OCI-LY7 (cell line): ENCODE results near the gene TMEM89.
A peak's percentile ranks its signal among the peaks of the same experiment; 100 is the strongest.

Experiments used
- EZH2phosphoT487 ChIP-seq: fragments of 200-600 bp; sonication (generic); IDR thresholded peaks from 2 replicates; pipeline ENCODE4 v1.6.1; 2018; ENCODE audit warnings: low read depth, borderline replicate concordance, mild to moderate bottlenecking, mixed run types, antibody characterized with exemption, low read length, moderate library complexity, mixed read lengths
- TF ChIP-seq, protein P1 (sequence below): fragments of 200-600 bp; sonication (generic); conservative IDR thresholded peaks from 2 replicates; pipeline ENCODE4 v1.5.1; 2014; ENCODE audit warnings: mild to moderate bottlenecking, antibody characterized with exemption, low read length, moderate library complexity, mixed read lengths

DNA sequence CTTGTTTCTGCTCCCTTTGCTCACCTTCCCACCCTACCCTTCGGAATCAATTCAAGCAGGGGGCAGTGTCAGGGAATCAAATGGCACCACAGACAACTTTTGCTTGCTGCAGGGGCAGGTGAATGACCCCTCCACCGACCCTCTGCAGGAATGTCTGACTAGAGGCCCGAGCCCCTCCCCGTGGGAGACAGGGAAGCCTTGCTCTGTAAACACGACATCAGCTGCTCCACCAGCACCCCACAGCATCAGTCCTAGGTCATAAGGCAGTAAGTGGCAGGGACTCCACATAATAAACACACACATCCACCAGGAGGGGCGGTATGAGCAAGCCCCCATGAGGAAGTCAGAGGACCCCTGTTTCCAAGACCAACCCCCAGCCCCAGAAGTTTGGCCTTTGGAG is 15.7 kb upstream of the TMEM89 start:
- TF ChIP-seq, protein P1, sequence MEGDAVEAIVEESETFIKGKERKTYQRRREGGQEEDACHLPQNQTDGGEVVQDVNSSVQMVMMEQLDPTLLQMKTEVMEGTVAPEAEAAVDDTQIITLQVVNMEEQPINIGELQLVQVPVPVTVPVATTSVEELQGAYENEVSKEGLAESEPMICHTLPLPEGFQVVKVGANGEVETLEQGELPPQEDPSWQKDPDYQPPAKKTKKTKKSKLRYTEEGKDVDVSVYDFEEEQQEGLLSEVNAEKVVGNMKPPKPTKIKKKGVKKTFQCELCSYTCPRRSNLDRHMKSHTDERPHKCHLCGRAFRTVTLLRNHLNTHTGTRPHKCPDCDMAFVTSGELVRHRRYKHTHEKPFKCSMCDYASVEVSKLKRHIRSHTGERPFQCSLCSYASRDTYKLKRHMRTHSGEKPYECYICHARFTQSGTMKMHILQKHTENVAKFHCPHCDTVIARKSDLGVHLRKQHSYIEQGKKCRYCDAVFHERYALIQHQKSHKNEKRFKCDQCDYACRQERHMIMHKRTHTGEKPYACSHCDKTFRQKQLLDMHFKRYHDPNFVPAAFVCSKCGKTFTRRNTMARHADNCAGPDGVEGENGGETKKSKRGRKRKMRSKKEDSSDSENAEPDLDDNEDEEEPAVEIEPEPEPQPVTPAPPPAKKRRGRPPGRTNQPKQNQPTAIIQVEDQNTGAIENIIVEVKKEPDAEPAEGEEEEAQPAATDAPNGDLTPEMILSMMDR: peak; percentile 51
- no peak for TF ChIP-seq EZH2phosphoT487
